Measurements from ENCODE around the gene DOK6.

DOK6 gene

GRCh38 chr18:69444221-69444620, 43.5 kb downstream of the DOK6 start:
- no peak for DNase-seq

GRCh38 chr18:69447886-69448285, 47.2 kb downstream of the DOK6 start:
- no peak for DNase-seq

- DNase-seq = no peak
Observed at GRCh38 chr18:69455125-69455524, 54.4 kb downstream of the DOK6 start.

- DNase-seq = peak; percentile 33
Observed at GRCh38 chr18:69469444-69469919, 68.8 kb downstream of the DOK6 start.

GRCh38 chr18:69480460-69480859, 79.8 kb downstream of the DOK6 start:
- peak; percentile 29 for DNase-seq

- no peak for DNase-seq
Observed at GRCh38 chr18:69483574-69483973, 82.9 kb downstream of the DOK6 start.

- no peak for DNase-seq
Observed at GRCh38 chr18:69484699-69485396, 84.2 kb downstream of the DOK6 start.

GRCh38 chr18:69487488-69488394, 87.1 kb downstream of the DOK6 start:
- DNase-seq = no peak

- DNase-seq = no peak
Observed at GRCh38 chr18:69490072-69490471, 89.4 kb downstream of the DOK6 start.

- no peak for DNase-seq
Observed at GRCh38 chr18:69490813-69491212, 90.1 kb downstream of the DOK6 start.

- DNase-seq = no peak
Observed at GRCh38 chr18:69491576-69491975, 90.9 kb downstream of the DOK6 start.

GRCh38 chr18:69492861-69493260, 92.2 kb downstream of the DOK6 start:
- DNase-seq = no peak

- no peak for DNase-seq
Observed at GRCh38 chr18:69494841-69495240, 94.2 kb downstream of the DOK6 start.

GRCh38 chr18:69495338-69495737, 94.7 kb downstream of the DOK6 start:
- DNase-seq = no peak

GRCh38 chr18:69495841-69496533, 95.3 kb downstream of the DOK6 start:
- DNase-seq = no peak

- no peak for DNase-seq
Observed at GRCh38 chr18:69518989-69519388, 118.3 kb downstream of the DOK6 start.

- DNase-seq = no peak
Observed at GRCh38 chr18:69523582-69523981, 122.9 kb downstream of the DOK6 start.

- DNase-seq = no peak
Observed at GRCh38 chr18:69528435-69528834, 127.7 kb downstream of the DOK6 start.

GRCh38 chr18:69529151-69529550, 128.5 kb downstream of the DOK6 start:
- no peak for DNase-seq

GRCh38 chr18:69531973-69532372, 131.3 kb downstream of the DOK6 start:
- DNase-seq = no peak

- no peak for DNase-seq
Observed at GRCh38 chr18:69537183-69537582, 136.5 kb downstream of the DOK6 start.

GRCh38 chr18:69538849-69539248, 138.2 kb downstream of the DOK6 start:
- DNase-seq = no peak

GRCh38 chr18:69539404-69539803, 138.7 kb downstream of the DOK6 start:
- DNase-seq = no peak
